T-helper 1 cell treated with Interleukin-12 subunit alpha and Interleukin-12 subunit beta and Interleukin-4 antibody, amounts not matched to agents 30 ng/mL and 1 ng/mL, for 36 hours (primary cell): ENCODE data around the gene MYRF. TPM values are rescaled to one million over a fixed set of nuclear protein-coding genes. Genes with fewer than 3 reads are reported as not detected.

Source experiments
- intact Hi-C: fragments of 100-400 bp; cut with micrococcal nuclease; formaldehyde crosslinking; loops from one replicate; pipeline ENCODE4 v1.15.1; 2024
- total RNA-seq: library from RNA; stranded (reverse); gene quantifications from 2 replicates; pipeline ENCODE4 v1.2.3, GENCODE V29; 2022

MYRF gene
- total RNA-seq, 1 donor from 2014 or later: 0.83 TPM

DNA sequence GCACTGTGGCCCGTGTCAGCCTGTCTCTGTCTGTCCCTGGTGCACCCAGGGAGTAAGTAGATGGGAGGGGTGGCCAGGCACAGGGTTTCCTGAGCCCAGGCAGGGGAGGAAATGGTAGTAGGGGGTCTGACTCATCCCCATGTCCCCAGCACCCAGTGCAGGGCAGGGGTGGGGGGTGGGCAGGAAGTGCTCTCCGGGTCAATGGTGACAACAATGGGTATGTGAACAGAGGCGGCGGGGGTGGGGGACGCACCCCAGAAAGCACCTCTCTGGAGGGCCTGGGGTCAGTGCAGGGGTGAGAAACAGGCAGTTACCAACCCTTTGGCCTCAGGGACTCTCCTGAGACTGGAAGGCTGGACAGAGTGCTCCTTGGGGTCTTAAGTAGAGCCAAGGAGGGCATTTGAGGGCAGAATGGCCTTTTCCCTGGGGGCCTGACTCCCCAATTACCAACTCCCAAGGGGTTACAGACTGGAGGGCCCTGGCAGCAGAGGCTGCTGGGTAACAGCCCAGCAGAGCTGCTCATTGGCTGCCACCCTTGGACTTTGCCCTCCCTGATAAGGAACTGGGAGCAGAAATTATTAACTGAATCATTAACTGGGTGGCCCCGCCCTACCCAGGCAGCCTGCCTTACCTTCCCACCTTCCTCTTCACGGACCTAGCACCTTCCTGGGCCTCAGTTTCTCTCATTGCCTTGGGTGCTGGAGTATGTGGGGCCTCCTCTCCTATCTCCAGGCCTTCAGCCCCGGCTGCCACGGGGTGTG, 4.2 kb downstream of the MYRF start:
- intact Hi-C loops: no loop called here

DNA sequence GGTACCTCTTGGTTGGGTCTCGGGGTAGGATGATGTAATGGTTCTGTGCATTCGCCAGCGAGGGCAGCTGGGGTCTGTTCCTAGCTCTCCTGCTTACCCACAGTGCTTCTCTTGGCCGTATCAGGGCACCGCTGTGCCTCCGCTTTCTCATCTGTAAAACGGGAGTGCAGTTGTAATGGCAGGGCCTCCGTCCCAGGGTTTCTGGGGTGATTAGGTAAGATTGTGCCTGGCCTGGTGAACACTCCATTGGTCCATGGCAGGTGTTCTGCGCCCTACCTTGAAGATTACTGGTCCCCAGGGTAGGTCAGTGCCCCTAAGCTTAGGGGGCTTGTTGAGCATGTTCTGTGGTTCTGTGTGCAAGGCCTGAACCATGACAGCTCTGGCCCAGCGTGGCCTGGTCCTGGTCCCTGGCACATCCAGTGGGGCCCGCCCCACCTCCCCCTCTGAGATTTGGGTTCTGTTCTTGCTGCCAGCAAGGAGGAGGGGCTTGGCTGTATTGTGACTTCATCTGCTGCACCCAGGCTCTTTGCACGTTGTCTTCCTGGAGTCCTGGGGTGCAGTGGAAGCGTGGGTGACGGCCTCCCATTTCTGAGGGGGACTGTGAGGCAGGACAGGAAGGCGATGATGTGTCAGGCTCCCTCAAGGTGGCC, 4.9 kb downstream of the MYRF start:
- intact Hi-C loops: no loop called here

GRCh38 chr11:61760946-61761345, 8.5 kb downstream of the MYRF start:
- intact Hi-C loops: no loop called here

DNA sequence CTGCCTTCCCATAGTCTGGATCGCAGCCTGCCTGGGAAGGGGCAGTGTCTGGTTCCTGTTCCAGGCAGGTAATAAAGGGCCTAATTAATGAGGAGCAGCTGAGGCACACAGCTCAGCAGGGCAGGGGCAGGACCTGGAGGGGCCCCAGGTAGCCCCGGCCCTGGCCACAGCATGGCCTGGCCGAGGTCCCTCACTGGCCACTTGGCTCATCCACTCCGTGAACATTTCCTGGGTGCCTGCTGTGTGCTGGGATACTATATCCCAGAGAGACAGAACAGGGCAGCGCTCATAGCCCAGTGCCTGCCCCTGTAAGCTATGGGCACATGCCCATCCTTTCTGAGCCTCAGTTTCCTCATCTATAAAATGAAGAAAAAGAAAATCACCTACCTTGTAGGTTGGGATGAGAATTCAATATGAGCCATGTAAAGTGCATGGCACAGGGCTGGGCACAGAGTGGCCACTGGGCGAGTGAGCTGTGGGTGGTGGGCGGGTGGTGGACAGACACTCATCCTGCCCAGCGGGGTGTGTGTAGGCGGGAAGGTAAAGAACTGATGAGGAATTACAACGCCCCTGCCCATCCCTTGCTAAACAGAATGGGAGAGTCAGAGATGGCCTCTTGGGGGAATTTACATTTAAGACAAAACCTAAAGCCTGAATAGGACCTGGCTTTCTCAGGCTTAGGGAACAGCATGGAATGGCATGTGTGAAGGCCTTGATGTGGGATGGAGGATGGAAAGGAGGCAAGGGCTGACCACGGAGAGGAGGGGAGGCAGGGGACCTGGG, 9.2 kb downstream of the MYRF start:
- intact Hi-C loops: no loop called here

GRCh38 chr11:61762223-61762615, 9.8 kb downstream of the MYRF start:
- intact Hi-C loops: no loop called here

GRCh38 chr11:61762798-61763197, 10.4 kb downstream of the MYRF start:
- intact Hi-C loops: no loop called here

- intact Hi-C loops: no loop called here
Observed at GRCh38 chr11:61763930-61764605, 11.6 kb downstream of the MYRF start.

GRCh38 chr11:61764606-61765260, 12.3 kb downstream of the MYRF start:
- intact Hi-C loops: no loop called here

GRCh38 chr11:61765550-61766253, 13.3 kb downstream of the MYRF start:
- intact Hi-C loops: no loop called here

DNA sequence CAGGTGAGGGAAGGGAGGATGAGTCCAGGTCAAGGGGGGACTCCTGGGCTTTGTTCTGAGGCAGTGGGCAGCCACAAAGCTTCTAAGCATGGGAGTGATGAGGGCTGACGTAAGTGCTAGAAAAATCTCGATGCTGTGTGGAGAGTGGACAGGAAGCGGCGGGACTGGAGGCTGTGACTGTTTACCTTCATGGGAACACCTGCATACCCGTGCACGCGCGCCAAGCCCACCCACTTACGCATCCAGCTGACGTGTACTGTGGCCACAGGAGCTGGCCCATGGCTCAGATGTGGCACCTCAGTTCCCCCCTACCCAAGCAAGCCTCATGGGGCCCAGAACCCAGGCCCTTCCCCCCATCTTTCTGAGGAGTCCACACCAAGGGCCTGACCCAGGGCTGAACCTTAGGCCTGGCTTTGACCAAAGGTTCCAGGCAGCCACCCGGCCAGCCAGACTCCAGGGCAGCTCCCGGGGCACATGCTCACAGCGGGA, 14.0 kb downstream of the MYRF start:
- intact Hi-C loops: no loop called here

DNA sequence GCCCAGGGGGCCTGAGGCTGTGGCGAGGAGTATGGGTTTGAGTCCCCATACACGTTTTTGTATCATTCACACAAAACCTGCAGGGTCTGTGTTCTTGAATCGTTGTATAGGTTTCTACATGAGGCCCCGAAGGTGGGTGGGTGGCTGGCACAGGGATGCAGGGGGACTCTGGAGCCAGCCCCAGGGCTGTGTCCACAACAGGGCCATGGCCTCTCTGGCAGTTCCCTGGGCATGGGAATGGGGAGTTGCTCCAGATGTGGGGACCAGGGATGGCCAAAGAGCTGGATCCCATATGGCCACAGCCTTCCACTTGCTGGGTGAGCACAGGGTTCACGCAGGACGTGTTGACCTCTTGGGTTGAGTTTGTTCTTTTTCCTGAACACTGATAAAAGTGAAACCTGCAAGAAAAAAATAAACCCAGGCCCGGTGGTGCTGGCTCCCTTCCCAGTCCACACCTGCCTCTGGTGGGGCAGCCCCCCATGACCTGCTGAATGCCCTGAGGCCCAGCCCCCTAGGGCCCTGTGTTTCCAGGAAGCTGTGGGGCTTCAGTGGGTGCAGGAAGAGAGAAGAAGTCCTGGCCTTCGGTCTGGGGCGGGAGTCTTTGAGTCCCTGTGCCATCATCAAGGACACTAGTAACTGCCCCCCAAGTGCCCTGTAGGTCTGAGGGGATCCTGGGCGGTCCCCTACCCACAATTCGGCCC, 16.1 kb downstream of the MYRF start:
- intact Hi-C loops: no loop called here

DNA sequence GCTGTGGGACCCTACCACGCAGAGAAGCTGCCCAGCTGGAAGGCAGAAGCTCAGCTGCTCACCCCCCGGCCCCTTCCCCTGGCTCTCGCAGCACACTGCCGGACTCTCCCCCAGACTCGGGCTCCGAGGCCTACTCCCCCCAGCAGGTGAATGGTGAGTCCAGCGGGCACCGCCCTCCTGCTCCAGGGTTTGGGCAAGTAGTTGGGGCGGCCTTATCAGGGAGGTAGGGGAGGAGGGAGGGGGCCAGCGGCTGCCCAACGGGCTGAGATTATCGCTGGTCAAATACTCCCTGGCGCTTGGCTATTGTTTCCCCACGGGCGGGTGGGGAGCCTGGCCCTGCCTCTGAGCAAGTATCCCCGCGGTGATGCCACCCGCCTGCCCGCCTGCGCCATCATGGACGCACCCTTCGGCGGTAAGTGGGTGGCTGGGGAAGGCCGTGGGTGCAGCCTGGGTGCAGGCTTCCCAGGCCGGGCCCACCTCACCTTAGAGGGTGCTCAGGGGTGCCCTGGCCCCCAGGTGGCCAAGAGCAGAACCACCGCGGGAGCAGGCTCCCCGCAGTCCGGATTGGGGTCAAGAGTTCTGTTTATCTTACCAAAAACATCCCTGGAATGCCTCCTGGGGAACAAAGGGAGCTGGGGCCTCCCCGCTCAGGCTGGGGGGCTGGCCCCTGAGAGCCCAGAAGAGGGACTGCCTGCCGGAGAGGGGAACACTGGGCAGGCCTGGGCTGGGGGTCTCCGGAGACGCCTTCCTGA, 16.9 kb downstream of the MYRF start:
- intact Hi-C loops: no loop called here

DNA sequence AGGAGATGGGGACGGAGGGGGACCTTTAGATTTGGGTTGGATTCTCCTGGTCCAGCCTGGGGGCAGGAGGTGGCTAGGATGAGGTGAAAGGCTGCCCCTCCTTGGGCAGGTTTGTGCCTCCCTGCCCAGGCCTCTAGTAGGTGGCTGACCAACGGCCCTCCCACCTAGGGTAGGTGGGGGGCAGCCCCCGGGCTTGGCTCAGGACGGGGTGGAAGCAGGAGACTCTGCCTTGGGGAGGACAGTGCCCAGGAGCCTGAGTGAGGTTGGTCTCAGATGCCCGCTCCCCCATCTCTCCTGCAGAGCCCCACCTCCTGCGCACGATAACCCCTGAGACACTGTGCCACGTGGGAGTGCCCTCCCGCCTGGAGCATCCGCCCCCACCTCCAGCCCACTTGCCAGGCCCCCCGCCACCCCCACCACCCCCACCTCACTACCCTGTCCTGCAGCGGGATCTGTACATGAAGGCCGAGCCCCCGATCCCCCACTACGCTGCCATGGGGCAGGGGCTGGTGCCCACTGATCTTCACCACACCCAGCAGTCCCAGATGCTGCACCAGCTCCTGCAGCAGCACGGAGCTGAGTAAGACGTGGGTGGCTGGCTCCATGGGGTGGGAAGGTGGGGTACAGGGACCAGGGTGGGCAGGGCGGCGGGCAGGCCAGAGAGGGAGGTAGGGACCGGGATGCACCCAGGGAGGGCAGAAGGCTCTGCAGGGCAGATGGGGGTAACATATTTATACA, 17.7 kb downstream of the MYRF start:
- intact Hi-C loops: no loop called here

DNA sequence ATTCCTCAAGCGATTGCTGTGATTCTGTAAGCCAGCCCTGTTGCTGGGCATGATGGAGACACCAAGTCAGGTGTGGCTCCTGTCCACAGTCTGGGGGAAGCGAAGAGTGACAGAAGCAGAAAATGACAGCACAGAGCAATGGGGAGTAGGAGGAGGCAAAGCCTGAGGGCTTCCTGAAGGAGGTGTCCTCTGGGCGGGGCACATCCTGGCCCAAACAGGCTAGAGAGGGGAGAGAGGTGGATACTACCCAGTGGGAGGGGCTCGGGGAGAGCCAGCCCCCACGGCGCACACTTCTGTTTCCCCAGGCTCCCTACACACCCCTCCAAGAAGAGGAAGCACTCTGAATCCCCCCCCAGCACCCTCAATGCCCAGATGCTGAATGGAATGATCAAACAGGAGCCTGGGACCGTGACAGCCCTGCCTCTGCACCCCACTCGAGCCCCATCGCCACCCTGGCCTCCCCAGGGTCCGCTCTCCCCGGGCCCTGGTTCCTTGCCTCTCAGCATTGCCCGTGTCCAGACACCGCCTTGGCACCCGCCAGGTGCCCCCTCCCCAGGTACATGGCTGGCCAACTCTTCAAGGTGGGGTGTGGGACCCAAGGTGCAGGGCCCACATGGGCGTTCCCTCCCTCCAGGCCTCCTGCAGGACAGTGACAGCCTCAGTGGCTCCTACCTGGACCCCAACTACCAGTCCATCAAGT, 18.9 kb downstream of the MYRF start:
- intact Hi-C loops: no loop called here

DNA sequence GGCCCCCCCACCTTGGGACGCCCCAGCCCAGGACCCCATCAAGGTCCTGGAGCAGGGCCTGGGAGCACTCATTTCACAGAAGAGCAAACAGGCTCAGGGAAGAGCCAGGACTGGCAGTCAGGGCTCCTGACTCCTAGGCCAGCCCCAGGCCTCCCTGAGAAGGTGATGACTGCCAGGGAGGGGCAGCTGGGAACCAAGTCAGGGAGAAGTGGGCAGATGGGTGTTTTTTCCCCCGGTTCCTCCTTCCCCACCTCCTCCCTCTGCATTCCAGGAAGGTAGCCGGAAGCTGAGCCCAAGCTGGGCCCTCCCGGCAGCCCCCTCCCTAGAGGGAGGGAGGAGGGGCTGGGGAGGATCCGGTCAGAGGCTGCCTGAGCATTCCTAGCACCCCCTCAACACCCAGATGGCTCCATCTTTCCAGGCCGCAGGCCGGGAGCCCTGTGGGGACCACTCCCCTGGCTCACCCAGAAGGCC, 19.6 kb downstream of the MYRF start:
- intact Hi-C loops: no loop called here

DNA sequence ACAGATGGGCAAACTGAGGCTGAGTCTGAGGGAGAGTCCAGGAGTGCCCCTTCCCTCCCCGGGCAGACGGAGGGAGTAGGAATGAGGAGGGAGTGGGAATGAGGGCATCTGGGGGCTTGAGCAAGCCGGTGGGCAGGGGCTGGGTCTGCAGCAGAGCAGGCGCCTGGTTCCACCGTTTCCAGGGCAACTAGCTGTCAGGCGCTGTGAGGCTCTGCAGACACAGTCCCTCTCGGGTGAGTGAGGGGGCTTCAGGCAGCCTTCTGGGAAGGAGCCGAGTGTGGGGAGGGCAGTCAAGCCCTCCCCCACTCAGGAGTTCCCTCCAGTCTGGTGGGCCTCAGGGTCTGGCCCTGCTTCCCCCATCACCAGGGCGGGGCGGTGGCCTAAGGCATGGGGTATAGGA, 20.9 kb downstream of the MYRF start:
- intact Hi-C loops: no loop called here

GRCh38 chr11:61773809-61774208, 21.4 kb downstream of the MYRF start:
- intact Hi-C loops: no loop called here

GRCh38 chr11:61774411-61774810, 22.0 kb downstream of the MYRF start:
- intact Hi-C loops: no loop called here
